Measurements from ENCODE around the gene USP20. TPM values are rescaled to one million over a fixed set of nuclear protein-coding genes. Genes with fewer than 3 reads are reported as not detected.
A peak's percentile ranks its signal among the peaks of the same experiment; 100 is the strongest.
"Not testable (repeated sequence)": the region's sequence is repeated elsewhere in the genome, so short reads cannot be mapped to it uniquely, and the experiment has no call there.

USP20 gene
- total RNA-seq, 1 experiment from 2014 or later, result 10.2 TPM

GRCh38 chr9:129889941-129890717 is 54.9 kb downstream of the USP20 start:
- H3K36me3 ChIP-seq, result peaks cover 16% of the 10 kb centered on the region
- H3K9me3 ChIP-seq, result no peaks in the 10 kb centered on the region
- H3K27me3 ChIP-seq, result no peaks in the 10 kb centered on the region
- no peak for DNase-seq
- no peak overlapping the region for H3K4me3 ChIP-seq

- not testable (repeated sequence) for H3K4me3 ChIP-seq, H3K27me3 ChIP-seq, H3K9me3 ChIP-seq, DNase-seq
- H3K36me3 ChIP-seq, result peaks cover 16% of the 10 kb centered on the region
Measured at GRCh38 chr9:129890718-129891299, 55.6 kb downstream of the USP20 start.

- H3K27me3 ChIP-seq, result no peaks in the 10 kb centered on the region
- H3K4me3 ChIP-seq, result no peak overlapping the region
- DNase-seq, result no peak
- H3K9me3 ChIP-seq, result no peaks in the 10 kb centered on the region
- H3K36me3 ChIP-seq, result peaks cover 21% of the 10 kb centered on the region
Measured at GRCh38 chr9:129891569-129891968, 56.3 kb downstream of the USP20 start.

GRCh38 chr9:129894120-129894823 is 59.0 kb downstream of the USP20 start:
- DNase-seq, result no peak
- Histone ChIP-seq H3K36me3 (peaks cover 23% of the 10 kb centered on the region), H3K27me3 (no peaks in the 10 kb centered on the region), H3K4me3 (no peak overlapping the region), H3K9me3 (no peaks in the 10 kb centered on the region)

- DNase-seq, result no peak
- H3K9me3 ChIP-seq, result no peaks in the 10 kb centered on the region
Measured at GRCh38 chr9:129895376-129896268, 60.4 kb downstream of the USP20 start.

GRCh38 chr9:129897263-129897662 is 62.0 kb downstream of the USP20 start:
- DNase-seq, result no peak
- H3K4me3 ChIP-seq, result no peak overlapping the region
- peaks cover 32% of the 10 kb centered on the region for H3K36me3 ChIP-seq
- no peaks in the 10 kb centered on the region for H3K9me3 ChIP-seq
- H3K27me3 ChIP-seq, result no peaks in the 10 kb centered on the region

More at GRCh38 chr9:129895376-129896268, 60.4 kb downstream of the USP20 start:
- Histone ChIP-seq H3K4me3 (no peak overlapping the region), H3K36me3 (peaks cover 23% of the 10 kb centered on the region), H3K27me3 (no peaks in the 10 kb centered on the region)

GRCh38 chr9:129898185-129898584 is 62.9 kb downstream of the USP20 start:
- no peaks in the 10 kb centered on the region for H3K9me3 ChIP-seq
- H3K27me3 ChIP-seq, result no peaks in the 10 kb centered on the region
- H3K36me3 ChIP-seq, result peaks cover 34% of the 10 kb centered on the region
- H3K4me3 ChIP-seq, result no peak overlapping the region
- peak; percentile 63 for DNase-seq

GRCh38 chr9:129899620-129900019 is 64.4 kb downstream of the USP20 start:
- Histone ChIP-seq H3K36me3 (peaks cover 36% of the 10 kb centered on the region), H3K27me3 (no peaks in the 10 kb centered on the region), H3K9me3 (no peaks in the 10 kb centered on the region), H3K4me3 (no peak overlapping the region)
- no peak for DNase-seq

GRCh38 chr9:129900263-129901027 is 65.2 kb downstream of the USP20 start:
- no peaks in the 10 kb centered on the region for H3K27me3 ChIP-seq
- no peak overlapping the region for H3K4me3 ChIP-seq

GRCh38 chr9:129901993-129902739 is 66.9 kb downstream of the USP20 start:
- no peak overlapping the region for H3K4me3 ChIP-seq
- no peaks in the 10 kb centered on the region for H3K27me3 ChIP-seq
- DNase-seq, result no peak
- H3K36me3 ChIP-seq, result peaks cover 37% of the 10 kb centered on the region
- no peaks in the 10 kb centered on the region for H3K9me3 ChIP-seq

More at GRCh38 chr9:129900263-129901027, 65.2 kb downstream of the USP20 start:
- Histone ChIP-seq H3K36me3 (peaks cover 35% of the 10 kb centered on the region), H3K9me3 (no peaks in the 10 kb centered on the region)
- DNase-seq, result no peak

- Histone ChIP-seq H3K4me3 (no peak overlapping the region), H3K9me3 (no peaks in the 10 kb centered on the region), H3K27me3 (no peaks in the 10 kb centered on the region), H3K36me3 (peaks cover 40% of the 10 kb centered on the region)
- no peak for DNase-seq
Measured at GRCh38 chr9:129902740-129903134, 67.5 kb downstream of the USP20 start.

- Histone ChIP-seq H3K4me3 (no peak overlapping the region), H3K36me3 (peaks cover 41% of the 10 kb centered on the region), H3K9me3 (no peaks in the 10 kb centered on the region), H3K27me3 (no peaks in the 10 kb centered on the region)
- DNase-seq, result no peak
Measured at GRCh38 chr9:129904734-129905133, 69.5 kb downstream of the USP20 start.

GRCh38 chr9:129906298-129906697 is 71.0 kb downstream of the USP20 start:
- DNase-seq, result no peak
- Histone ChIP-seq H3K27me3 (no peaks in the 10 kb centered on the region), H3K36me3 (peaks cover 42% of the 10 kb centered on the region), H3K9me3 (no peaks in the 10 kb centered on the region), H3K4me3 (no peak overlapping the region)

GRCh38 chr9:129907201-129907600 is 71.9 kb downstream of the USP20 start:
- DNase-seq, result no peak
- H3K36me3 ChIP-seq, result peaks cover 33% of the 10 kb centered on the region
- H3K9me3 ChIP-seq, result no peaks in the 10 kb centered on the region
- no peak overlapping the region for H3K4me3 ChIP-seq
- no peaks in the 10 kb centered on the region for H3K27me3 ChIP-seq

- H3K27me3 ChIP-seq, result no peaks in the 10 kb centered on the region
- peaks cover 26% of the 10 kb centered on the region for H3K36me3 ChIP-seq
- no peak overlapping the region for H3K4me3 ChIP-seq
- H3K9me3 ChIP-seq, result no peaks in the 10 kb centered on the region
- no peak for DNase-seq
Measured at GRCh38 chr9:129908906-129909305, 73.6 kb downstream of the USP20 start.

Data from MG63 (cell line).